ENCODE measurements around the gene CFAP77. TPM values are rescaled to one million over a fixed set of nuclear protein-coding genes. Genes with fewer than 3 reads are reported as not detected.
"Not testable (repeated sequence)": the region's sequence is repeated elsewhere in the genome, so short reads cannot be mapped to it uniquely, and the experiment has no call there.

CFAP77 gene
- total RNA-seq, 2 donors from 2014 or later = not detected

GRCh38 chr9:132559711-132560110, 149.7 kb downstream of the CFAP77 start:
- Mint-ChIP-seq H3K27ac (no peak overlapping the region), H3K36me3 (no peaks in the 10 kb centered on the region)
- no peak for ATAC-seq

GRCh38 chr9:132560616-132561202, 150.7 kb downstream of the CFAP77 start:
- H3K9me3 Mint-ChIP-seq = no peaks in the 10 kb centered on the region
- ATAC-seq (no peak), DNase-seq (ENCODE audit: low spot score in 2 of 2) (no peak)
- no peak overlapping the region for H3K27ac Mint-ChIP-seq
- H3K36me3 Mint-ChIP-seq = no peaks in the 10 kb centered on the region

More at GRCh38 chr9:132559711-132560110, 149.7 kb downstream of the CFAP77 start:
- DNase-seq (ENCODE audit: low spot score in 2 of 2) = no peak
- H3K9me3 Mint-ChIP-seq = no peaks in the 10 kb centered on the region

- Mint-ChIP-seq H3K9me3 (no peaks in the 10 kb centered on the region), H3K27ac (no peak overlapping the region), H3K36me3 (no peaks in the 10 kb centered on the region)
- no peak for DNase-seq (ENCODE audit: low spot score in 2 of 2)
- ATAC-seq = no peak
Measured at GRCh38 chr9:132562306-132562573, 152.2 kb downstream of the CFAP77 start.

GRCh38 chr9:132564526-132564925, 154.5 kb downstream of the CFAP77 start:
- Mint-ChIP-seq H3K36me3 (no peaks in the 10 kb centered on the region), H3K27ac (no peak overlapping the region), H3K9me3 (no peaks in the 10 kb centered on the region)
- DNase-seq (ENCODE audit: low spot score in 2 of 2) (no peak), ATAC-seq (no peak)

- not testable (repeated sequence) for H3K9me3 Mint-ChIP-seq; ATAC-seq; H3K27ac Mint-ChIP-seq; DNase-seq (ENCODE audit: low spot score in 2 of 2); H3K36me3 Mint-ChIP-seq
Measured at GRCh38 chr9:132568787-132569186, 158.8 kb downstream of the CFAP77 start.

GRCh38 chr9:132571806-132572600, 162.0 kb downstream of the CFAP77 start:
- no peaks in the 10 kb centered on the region for H3K36me3 Mint-ChIP-seq
- no peak for ATAC-seq
- no peak for DNase-seq (ENCODE audit: low spot score in 2 of 2)

GRCh38 chr9:132572921-132573320, 162.9 kb downstream of the CFAP77 start:
- H3K9me3 Mint-ChIP-seq = no peaks in the 10 kb centered on the region
- DNase-seq (ENCODE audit: low spot score in 2 of 2) (no peak), ATAC-seq (no peak)
- no peak overlapping the region for H3K27ac Mint-ChIP-seq
- H3K36me3 Mint-ChIP-seq = no peaks in the 10 kb centered on the region

More at GRCh38 chr9:132571806-132572600, 162.0 kb downstream of the CFAP77 start:
- Mint-ChIP-seq H3K27ac (no peak overlapping the region), H3K9me3 (no peaks in the 10 kb centered on the region)

- Mint-ChIP-seq H3K36me3 (peaks cover 0 to 4% of the 10 kb centered on the region in 2 donors), H3K9me3 (no peaks in the 10 kb centered on the region), H3K27ac (no peak overlapping the region)
- ATAC-seq (peak; percentile 81 to 85), DNase-seq (ENCODE audit: low spot score in 2 of 2) (peak; percentile 59)
Measured at GRCh38 chr9:132575005-132575609, 165.1 kb downstream of the CFAP77 start.

- H3K36me3 Mint-ChIP-seq = peaks cover 0 to 4% of the 10 kb centered on the region in 2 donors
- ATAC-seq (no peak), DNase-seq (ENCODE audit: low spot score in 2 of 2) (no peak)
- no peaks in the 10 kb centered on the region for H3K9me3 Mint-ChIP-seq
- H3K27ac Mint-ChIP-seq = no peak overlapping the region
Measured at GRCh38 chr9:132575811-132576210, 165.8 kb downstream of the CFAP77 start.

GRCh38 chr9:132577119-132577518, 167.1 kb downstream of the CFAP77 start:
- Mint-ChIP-seq H3K9me3 (no peaks in the 10 kb centered on the region), H3K36me3 (peaks cover 0 to 9% of the 10 kb centered on the region in 2 donors), H3K27ac (no peak overlapping the region)
- DNase-seq (ENCODE audit: low spot score in 2 of 2) = no peak
- ATAC-seq = no peak

GRCh38 chr9:132578367-132578932, 168.4 kb downstream of the CFAP77 start:
- Mint-ChIP-seq H3K9me3 (no peaks in the 10 kb centered on the region), H3K36me3 (peaks cover 0 to 9% of the 10 kb centered on the region in 2 donors), H3K27ac (no peak overlapping the region)
- DNase-seq (ENCODE audit: low spot score in 2 of 2) (no peak), ATAC-seq (no peak)

- H3K27ac Mint-ChIP-seq = no peak overlapping the region
- DNase-seq (ENCODE audit: low spot score in 2 of 2) (no peak), ATAC-seq (no peak)
- H3K9me3 Mint-ChIP-seq = no peaks in the 10 kb centered on the region
- H3K36me3 Mint-ChIP-seq = peaks cover 0 to 12% of the 10 kb centered on the region in 2 donors
Measured at GRCh38 chr9:132579427-132579798, 169.4 kb downstream of the CFAP77 start.

GRCh38 chr9:132582276-132582785, 172.3 kb downstream of the CFAP77 start, which contains the start of gene BARHL1:
Gene BARHL1, plus strand, starts transcription at chr9:132582606. Its CDS starts 192 bp downstream, at chr9:132582798.
- H3K27ac Mint-ChIP-seq = peak within 1 kb of the TSS in 1 of 2 donors; percentile 82

GRCh38 chr9:132582786-132583583, 173.0 kb downstream of the CFAP77 start:
- H3K36me3 Mint-ChIP-seq = peaks cover 0 to 19% of the 10 kb centered on the region in 2 donors
- no peak overlapping the region for H3K27ac Mint-ChIP-seq
- ATAC-seq = no peak

More at GRCh38 chr9:132582276-132582785, 172.3 kb downstream of the CFAP77 start, which contains the start of gene BARHL1:
- ATAC-seq (no peak), DNase-seq (ENCODE audit: low spot score in 2 of 2) (no peak)
- Mint-ChIP-seq H3K36me3 (peaks cover 0 to 19% of the 10 kb centered on the region in 2 donors), H3K9me3 (no peaks in the 10 kb centered on the region)

GRCh38 chr9:132583584-132584304, 173.7 kb downstream of the CFAP77 start:
- no peak for ATAC-seq
- Mint-ChIP-seq H3K27ac (no peak overlapping the region), H3K9me3 (no peaks in the 10 kb centered on the region), H3K36me3 (peaks cover 0 to 17% of the 10 kb centered on the region in 2 donors)
- no peak for DNase-seq (ENCODE audit: low spot score in 2 of 2)

More at GRCh38 chr9:132582786-132583583, 173.0 kb downstream of the CFAP77 start:
- DNase-seq (ENCODE audit: low spot score in 2 of 2) = no peak
- no peaks in the 10 kb centered on the region for H3K9me3 Mint-ChIP-seq
